Thyroid gland (tissue), 4 donors: Measurements from ENCODE around the gene LRMDA. TPM values are rescaled to one million over a fixed set of nuclear protein-coding genes. Genes with fewer than 3 reads are reported as not detected.
"Not testable (repeated sequence)": the region's sequence is repeated elsewhere in the genome, so short reads cannot be mapped to it uniquely, and the experiment has no call there.

Experiments used
- DNase-seq, 2 donors: peaks; one replicate each; pipeline ENCODE4 v3.0.0-alpha.2; 2019
- H3K27ac ChIP-seq, 3 donors: fragments of 200-600 bp; sonication (generic); 1 replicate in 2 of 3; 2 replicates in 1 of 3; pipeline ENCODE4 v1.5.1; 2016 to 2019; ENCODE audit warnings: mild to moderate bottlenecking in 1 of 3, moderate library complexity in 1 of 3
- H3K27me3 ChIP-seq: fragments of 200-600 bp; sonication (generic); one replicate; pipeline ENCODE4 v1.5.1; 2019
- H3K36me3 ChIP-seq, 2 donors: fragments of 200-600 bp; sonication (generic); one replicate each; pipeline ENCODE4 v1.5.1; 2016 to 2019
- H3K4me1 ChIP-seq, 2 donors: fragments of 200-600 bp; sonication (generic); one replicate each; pipeline ENCODE4 v1.5.1; 2017 to 2019
- H3K4me3 ChIP-seq, 3 donors: fragments of 200-600 bp; sonication (generic); replicated peaks in 1 of 3; 1 replicate in 2 of 3; 2 replicates in 1 of 3; pipeline ENCODE4 v1.5.1; 2016; ENCODE audit warnings: mild to moderate bottlenecking in 1 of 3
- H3K9me3 ChIP-seq: fragments of 200-600 bp; sonication (generic); one replicate; pipeline ENCODE4 v1.5.1; 2017
- CTCF ChIP-seq, 6 experiments: fragments of 200-600 bp in 3 of 6; fragments of 450-650 bp in 3 of 6; sonication (generic) in 3 of 6; IDR thresholded peaks; one replicate each; pipeline ENCODE4 v1.5.1; 2016 to 2019; ENCODE audit warnings: antibody characterized with exemption in 6 of 6, mild to moderate bottlenecking in 2 of 6, inconsistent platforms in 1 of 6, moderate library complexity in 1 of 6
- POLR2A ChIP-seq, 2 donors: fragments of 450-650 bp; IDR thresholded peaks; one replicate each; pipeline ENCODE4 v1.6.1; 2017; ENCODE audit warnings: antibody characterized with exemption in 2 of 2, mild to moderate bottlenecking in 2 of 2, moderate library complexity in 1 of 2
- WGBS, 2 donors: methylation state at CpG; one replicate each; pipeline ENCODE4 v1.1.5; 2017; 5-methylcytosine and 5-hydroxymethylcytosine counted together
- intact Hi-C: fragments of 100-400 bp; cut with DNase I; formaldehyde crosslinking; loops from one replicate; pipeline ENCODE4 v1.15.1; 2023
- total RNA-seq, 4 donors: library from RNA; depleted of rRNA; stranded (reverse); fragments of >200 nt; gene quantifications; one replicate each; pipeline ENCODE4 v1.2.3, GENCODE V29; 2016

Gene LRMDA
- total RNA-seq, 4 donors from 2014 or later = 16.5 to 31.7 (median 23.2) TPM

GRCh38 chr10:75511011-75511410, 79.6 kb downstream of the LRMDA start:
- 94 to 97% methylated on average over 8 of the region's 8 CpGs for WGBS, 2 donors
- DNase-seq = no peak
- peaks cover 21 to 27% of the 10 kb centered on the region in 2 donors for H3K4me1 ChIP-seq
- TF ChIP-seq POLR2A (IDR thresholded peaks at IDR 0.05) (no peak), CTCF (IDR thresholded peaks at IDR 0.05) (no peak)
- intact Hi-C loops = no loop called here
- H3K36me3 ChIP-seq = no peaks in the 10 kb centered on the region
- no peaks in the 10 kb centered on the region for H3K27me3 ChIP-seq
- H3K4me3 ChIP-seq = no peak overlapping the region
- H3K27ac ChIP-seq = no peak overlapping the region
- no peaks in the 10 kb centered on the region for H3K9me3 ChIP-seq

- H3K27me3 ChIP-seq = no peaks in the 10 kb centered on the region
- no peak overlapping the region for H3K4me3 ChIP-seq
- H3K9me3 ChIP-seq = no peaks in the 10 kb centered on the region
- intact Hi-C loops = no loop called here
- TF ChIP-seq POLR2A (IDR thresholded peaks at IDR 0.05) = no peak
- no peak for TF ChIP-seq CTCF (IDR thresholded peaks at IDR 0.05)
- peak; percentile 83 for DNase-seq
- peaks cover 19 to 21% of the 10 kb centered on the region in 2 donors for H3K4me1 ChIP-seq
- peak overlapping the region; percentile 29 to 36 (median 33) for H3K27ac ChIP-seq
- 30 to 34% methylated on average over 8 of the region's 8 CpGs for WGBS, 2 donors
- H3K36me3 ChIP-seq = no peaks in the 10 kb centered on the region
Measured at GRCh38 chr10:75512203-75512933, 80.9 kb downstream of the LRMDA start.

- Histone ChIP-seq H3K9me3 (no peaks in the 10 kb centered on the region), H3K36me3 (no peaks in the 10 kb centered on the region), H3K4me1 (peaks cover 14 to 18% of the 10 kb centered on the region in 2 donors), H3K27me3 (no peaks in the 10 kb centered on the region), H3K4me3 (no peak overlapping the region), H3K27ac (no peak overlapping the region)
- intact Hi-C loops = no loop called here
- WGBS, 2 donors = 55 to 63% methylated on average over 8 of the region's 8 CpGs
- no peak for TF ChIP-seq CTCF (IDR thresholded peaks at IDR 0.05)
- TF ChIP-seq POLR2A (IDR thresholded peaks at IDR 0.05) = no peak
- DNase-seq = peak; percentile 44 to 59
Measured at GRCh38 chr10:75513292-75513885, 82.0 kb downstream of the LRMDA start.

- WGBS, 2 donors = 97 to 99% methylated on average over 3 of the region's 3 CpGs
- H3K9me3 ChIP-seq = no peaks in the 10 kb centered on the region
- intact Hi-C loops = no loop called here
- no peak overlapping the region for H3K27ac ChIP-seq
- TF ChIP-seq CTCF (IDR thresholded peaks at IDR 0.05) (no peak), POLR2A (IDR thresholded peaks at IDR 0.05) (no peak)
- no peaks in the 10 kb centered on the region for H3K27me3 ChIP-seq
- no peak for DNase-seq
- peaks cover 14 to 18% of the 10 kb centered on the region in 2 donors for H3K4me1 ChIP-seq
- no peak overlapping the region for H3K4me3 ChIP-seq
- H3K36me3 ChIP-seq = no peaks in the 10 kb centered on the region
Measured at GRCh38 chr10:75514830-75515229, 83.4 kb downstream of the LRMDA start.

GRCh38 chr10:75516154-75516553, 84.7 kb downstream of the LRMDA start:
- 85 to 88% methylated on average over 2 of the region's 2 CpGs for WGBS, 2 donors
- DNase-seq, H3K4me3 ChIP-seq, H3K9me3 ChIP-seq, H3K36me3 ChIP-seq, H3K27ac ChIP-seq, H3K27me3 ChIP-seq, intact Hi-C loops: not testable (repeated sequence)
- H3K4me1 ChIP-seq = peaks cover 14 to 18% of the 10 kb centered on the region in 2 donors

- H3K9me3 ChIP-seq, H3K4me3 ChIP-seq, DNase-seq, H3K4me1 ChIP-seq, intact Hi-C loops, H3K27ac ChIP-seq, H3K36me3 ChIP-seq, H3K27me3 ChIP-seq: not testable (repeated sequence)
- WGBS, 2 donors = 79 to 100% methylated on average over 1 of the region's 1 CpG
Measured at GRCh38 chr10:75519213-75519612, 87.8 kb downstream of the LRMDA start.

GRCh38 chr10:75521194-75521829, 89.9 kb downstream of the LRMDA start:
- H3K4me3 ChIP-seq, H3K36me3 ChIP-seq, H3K27ac ChIP-seq, intact Hi-C loops, DNase-seq, H3K9me3 ChIP-seq, H3K4me1 ChIP-seq, H3K27me3 ChIP-seq: not testable (repeated sequence)
- 72 to 77% methylated on average over 12 to 14 of the region's 16 CpGs for WGBS, 2 donors
